Trophoblast cell (in vitro differentiated cells and primary cell): Measurements from ENCODE around the gene PLIN4.

Source experiments
- DNase-seq, 2 donors: peaks; one replicate each; pipeline ENCODE4 v3.0.0-alpha.2; 2016
- H2AFZ ChIP-seq: 2 replicates; pipeline ENCODE4 v1.6.1; 2013; ENCODE audit warnings: low read length, moderate library complexity, mild to moderate bottlenecking; ENCODE audit not compliant: insufficient read depth, poor library complexity
- H2AK5ac ChIP-seq: 2 replicates; pipeline ENCODE4 v1.6.1; 2013; ENCODE audit warnings: mild to moderate bottlenecking, low read length
- H2BK120ac ChIP-seq: 2 replicates; pipeline ENCODE4 v1.6.1; 2013; ENCODE audit warnings: low read length, mild to moderate bottlenecking, moderate library complexity; ENCODE audit not compliant: insufficient read depth, poor library complexity
- H2BK12ac ChIP-seq: 2 replicates; pipeline ENCODE4 v1.6.1; 2013; ENCODE audit warnings: mild to moderate bottlenecking, low read length, moderate library complexity
- H2BK5ac ChIP-seq: 2 replicates; pipeline ENCODE4 v1.6.1; 2013; ENCODE audit warnings: low read length, low read depth, moderate library complexity, mild to moderate bottlenecking; ENCODE audit not compliant: poor library complexity
- H3K14ac ChIP-seq: 2 replicates; pipeline ENCODE4 v1.6.1; 2013; ENCODE audit warnings: mild to moderate bottlenecking, low read length
- H3K18ac ChIP-seq: 2 replicates; pipeline ENCODE4 v1.6.1; 2013; ENCODE audit warnings: mild to moderate bottlenecking, low read length
- H3K23ac ChIP-seq: 2 replicates; pipeline ENCODE4 v1.6.1; 2013; ENCODE audit warnings: low read length
- H3K27ac ChIP-seq: 2 replicates; pipeline ENCODE4 v1.5.1; 2013; ENCODE audit warnings: low read depth, mild to moderate bottlenecking, inconsistent platforms, low read length, moderate library complexity
- H3K27me3 ChIP-seq: 2 replicates; pipeline ENCODE4 v1.6.1; 2013; ENCODE audit warnings: inconsistent platforms, mild to moderate bottlenecking, low read length, moderate library complexity; ENCODE audit not compliant: insufficient read depth
- H3K36me3 ChIP-seq, 2 experiments: 1 replicate in 1 of 2; 2 replicates in 1 of 2; pipeline ENCODE4 v1.6.1; 2013; ENCODE audit warnings: low read length in 2 of 2, mild to moderate bottlenecking in 2 of 2, moderate library complexity in 1 of 2; ENCODE audit not compliant: insufficient read depth in 2 of 2, control insufficient read depth in 1 of 2
- H3K4ac ChIP-seq: 2 replicates; pipeline ENCODE4 v1.6.1; 2013; ENCODE audit warnings: low read depth, mild to moderate bottlenecking, low read length, moderate library complexity
- H3K4me1 ChIP-seq, 2 experiments: 1 replicate in 1 of 2; 2 replicates in 1 of 2; pipeline ENCODE4 v1.6.1; 2013; ENCODE audit warnings: low read length in 2 of 2, mild to moderate bottlenecking in 2 of 2, moderate library complexity in 1 of 2; ENCODE audit not compliant: insufficient read depth in 2 of 2, control insufficient read depth in 1 of 2
- H3K4me2 ChIP-seq: 2 replicates; pipeline ENCODE4 v1.6.1; 2013; ENCODE audit warnings: inconsistent platforms, mild to moderate bottlenecking, low read length, moderate library complexity
- H3K4me3 ChIP-seq: 2 replicates; pipeline ENCODE4 v1.5.1; 2013; ENCODE audit warnings: mild to moderate bottlenecking, low read depth, low read length, inconsistent platforms
- H3K79me1 ChIP-seq: one replicate; pipeline ENCODE4 v1.6.1; 2013; ENCODE audit warnings: low read length
- H3K79me2 ChIP-seq: 2 replicates; pipeline ENCODE4 v1.6.1; 2013; ENCODE audit warnings: low read length, mild to moderate bottlenecking; ENCODE audit not compliant: control insufficient read depth, insufficient read depth, poor library complexity
- H3K9ac ChIP-seq: 2 replicates; pipeline ENCODE4 v1.6.1; 2013; ENCODE audit warnings: mild to moderate bottlenecking, low read length
- H3K9me3 ChIP-seq: 2 replicates; pipeline ENCODE4 v1.6.1; 2013; ENCODE audit warnings: low read depth, mild to moderate bottlenecking, control low read depth, inconsistent platforms, low read length; ENCODE audit not compliant: insufficient read depth
- H4K12ac ChIP-seq: 2 replicates; pipeline ENCODE4 v1.6.1; 2013; ENCODE audit warnings: low read depth, mild to moderate bottlenecking, low read length, moderate library complexity
- H4K8ac ChIP-seq: 2 replicates; pipeline ENCODE4 v1.6.1; 2013; ENCODE audit warnings: low read depth, mild to moderate bottlenecking, low read length, moderate library complexity
- H4K91ac ChIP-seq: one replicate; pipeline ENCODE4 v1.6.1; 2013; ENCODE audit warnings: low read depth, mild to moderate bottlenecking, low read length, moderate library complexity
- WGBS: extraction: QIAGEN DNeasy Blood & Tissue Kit; methylation state at CpG from one replicate; pipeline ENCODE4 v1.1.7; 2013; ENCODE audit warnings: missing lambda C conversion rate; ENCODE audit not compliant: insufficient read length, insufficient coverage; ENCODE audit errors: extremely low coverage; 5-methylcytosine and 5-hydroxymethylcytosine counted together

The PLIN4 gene

DNA sequence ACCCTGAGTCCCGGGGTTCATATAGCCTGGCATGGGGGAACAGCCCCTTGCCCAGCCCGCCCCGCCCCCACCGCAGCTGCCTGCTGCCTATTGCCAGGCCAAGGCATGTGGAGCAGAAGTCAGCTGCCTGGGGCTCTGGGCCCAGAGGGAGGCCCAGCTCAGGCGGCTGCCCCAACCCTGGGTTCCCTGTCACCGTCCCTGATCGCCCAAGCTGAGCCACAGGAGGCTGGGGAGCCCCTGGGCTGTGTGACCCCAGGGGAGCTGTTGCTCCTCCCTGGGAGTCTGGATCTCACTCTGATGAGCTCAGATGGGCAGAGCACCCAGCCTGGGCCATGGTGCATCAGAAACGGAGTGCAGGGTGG is 1.4 kb downstream of the PLIN4 start:
- no peak overlapping the region for H4K12ac ChIP-seq
- H2BK12ac ChIP-seq: no peak overlapping the region
- no peaks in the 10 kb centered on the region for H3K79me1 ChIP-seq
- H3K4me3 ChIP-seq: no peak overlapping the region
- H3K9me3 ChIP-seq: peaks cover 1% of the 10 kb centered on the region
- no peak overlapping the region for H2AK5ac ChIP-seq
- H3K4me1 ChIP-seq: peaks cover 4% of the 10 kb centered on the region in 2 experiments
- no peak overlapping the region for H3K18ac ChIP-seq
- H4K91ac ChIP-seq: no peak overlapping the region
- no peak overlapping the region for H3K4ac ChIP-seq
- H4K8ac ChIP-seq: no peak overlapping the region
- no peak overlapping the region for H3K9ac ChIP-seq
- H2BK5ac ChIP-seq: no peak overlapping the region
- H3K79me2 ChIP-seq: no peaks in the 10 kb centered on the region
- H2AFZ ChIP-seq: no peak overlapping the region
- no peak overlapping the region for H3K27ac ChIP-seq
- no peak overlapping the region for H3K23ac ChIP-seq
- no peaks in the 10 kb centered on the region for H3K36me3 ChIP-seq
- H3K4me2 ChIP-seq: no peak overlapping the region
- WGBS: no CpG with 5 or more reads among the region's 8 CpGs
- no peak overlapping the region for H3K14ac ChIP-seq
- H3K27me3 ChIP-seq: no peaks in the 10 kb centered on the region
- H2BK120ac ChIP-seq: no peak overlapping the region
- DNase-seq: no peak

DNA sequence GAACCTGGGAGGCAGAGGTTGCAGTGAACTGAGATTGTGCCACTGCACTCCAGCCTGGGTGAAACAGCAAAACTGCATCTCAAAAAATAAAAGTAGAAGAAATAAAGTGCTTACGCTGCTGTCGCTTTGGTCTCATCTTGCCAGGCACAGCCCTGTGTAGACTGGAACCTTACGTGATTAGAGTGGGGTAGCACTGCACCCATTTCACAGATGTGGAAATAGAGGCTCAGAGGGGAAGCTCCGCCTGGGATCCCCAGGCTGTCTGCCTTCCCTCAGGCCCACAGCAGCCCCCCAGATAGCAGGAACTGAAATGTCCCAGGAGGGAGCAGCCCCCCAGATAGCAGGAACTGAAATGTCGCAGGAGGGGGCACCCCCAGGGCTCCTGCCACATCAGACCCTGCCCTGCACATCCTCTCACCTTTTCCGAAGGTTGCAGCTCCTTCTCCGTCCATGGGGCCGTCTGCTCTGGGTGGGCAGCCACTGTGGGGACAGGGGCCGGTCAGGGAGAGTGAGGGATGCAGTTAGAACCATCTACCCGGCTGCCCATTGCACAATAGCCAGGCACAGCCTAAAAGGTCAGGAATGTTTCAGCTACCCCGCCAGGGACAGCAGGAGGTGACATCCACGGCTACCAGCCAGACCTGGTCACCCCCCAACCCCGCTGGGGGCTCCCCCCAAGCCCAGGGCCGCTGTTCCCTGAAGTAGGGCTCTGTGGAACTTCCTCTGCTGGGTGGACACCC is 1.9 kb downstream of the PLIN4 start:
- Histone ChIP-seq H3K4me3 (no peak overlapping the region), H2AK5ac (no peak overlapping the region), H3K18ac (no peak overlapping the region), H4K91ac (no peak overlapping the region), H2BK5ac (no peak overlapping the region), H3K27ac (no peak overlapping the region), H2BK12ac (no peak overlapping the region), H3K23ac (no peak overlapping the region), H3K14ac (no peak overlapping the region), H3K9ac (no peak overlapping the region), H3K79me2 (no peaks in the 10 kb centered on the region), H4K12ac (no peak overlapping the region), H2BK120ac (no peak overlapping the region), H3K4ac (no peak overlapping the region), H3K4me1 (peaks cover under 1 to 4% of the 10 kb centered on the region in 2 experiments), H3K36me3 (no peaks in the 10 kb centered on the region), H2AFZ (no peak overlapping the region), H3K9me3 (peaks cover 1% of the 10 kb centered on the region), H3K79me1 (no peaks in the 10 kb centered on the region), H3K4me2 (no peak overlapping the region), H4K8ac (no peak overlapping the region), H3K27me3 (no peaks in the 10 kb centered on the region)
- no peak for DNase-seq
- WGBS: no CpG with 5 or more reads among the region's 14 CpGs

DNA sequence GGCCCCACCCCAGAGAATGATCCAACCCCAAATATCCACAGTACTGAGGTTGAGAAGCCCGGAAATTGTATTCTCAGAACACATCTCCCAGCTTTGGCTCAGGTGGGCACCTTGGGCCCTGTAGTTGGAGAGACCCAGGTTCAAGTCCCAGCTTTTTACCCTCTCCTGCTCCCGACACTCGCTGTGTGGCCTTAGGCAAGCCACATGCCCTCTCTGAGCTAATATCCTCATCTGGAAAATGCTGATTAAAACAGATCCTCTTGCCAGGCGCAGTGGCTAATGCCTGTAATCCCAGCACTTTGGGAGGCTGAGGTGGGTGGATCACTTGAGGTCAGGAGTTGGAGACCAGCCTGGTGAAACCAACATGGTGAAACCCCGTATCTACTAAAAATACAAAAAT is 2.6 kb downstream of the PLIN4 start:
- DNase-seq: no peak
- Histone ChIP-seq H3K4me1 (peaks cover 0 to 2% of the 10 kb centered on the region in 2 experiments), H3K14ac (no peak overlapping the region), H3K4me3 (no peak overlapping the region), H4K91ac (no peak overlapping the region), H3K27me3 (no peaks in the 10 kb centered on the region), H4K12ac (no peak overlapping the region), H3K4me2 (no peak overlapping the region), H2BK5ac (no peak overlapping the region), H3K27ac (no peak overlapping the region), H3K9me3 (peaks cover 5% of the 10 kb centered on the region), H2BK120ac (no peak overlapping the region), H3K79me2 (no peaks in the 10 kb centered on the region), H2BK12ac (no peak overlapping the region), H3K23ac (no peak overlapping the region), H3K18ac (no peak overlapping the region), H3K79me1 (no peaks in the 10 kb centered on the region), H2AFZ (no peak overlapping the region), H3K9ac (no peak overlapping the region), H4K8ac (no peak overlapping the region), H3K4ac (no peak overlapping the region), H2AK5ac (no peak overlapping the region), H3K36me3 (no peaks in the 10 kb centered on the region)
- WGBS: no CpG with 5 or more reads among the region's 5 CpGs

DNA sequence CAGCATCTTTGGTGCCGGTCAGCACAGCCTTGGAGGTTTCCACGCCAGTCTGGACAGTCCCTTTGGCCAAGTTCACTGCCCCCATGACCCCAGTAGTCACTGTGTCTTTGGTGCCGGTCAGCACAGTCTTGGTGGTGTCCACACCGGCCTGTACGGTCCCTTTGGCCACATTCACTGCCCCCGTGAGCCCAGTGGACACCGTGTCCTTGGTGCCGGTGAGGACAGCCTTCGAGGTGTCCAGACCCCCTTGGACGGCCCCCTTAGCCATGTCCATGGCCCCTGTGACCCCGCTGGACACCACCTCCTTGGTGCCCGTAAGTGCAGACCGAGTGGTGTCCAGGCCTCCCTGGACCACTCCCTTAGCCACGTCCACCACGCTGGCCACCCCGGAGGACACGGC is 5.0 kb downstream of the PLIN4 start:
- no peaks in the 10 kb centered on the region for H3K4me1 ChIP-seq
- H3K79me1 ChIP-seq: no peaks in the 10 kb centered on the region
- no peak overlapping the region for H4K12ac ChIP-seq
- no peak overlapping the region for H2BK5ac ChIP-seq
- no peak overlapping the region for H3K9ac ChIP-seq
- no peak overlapping the region for H3K23ac ChIP-seq
- no CpG with 5 or more reads among the region's 17 CpGs for WGBS
- H4K8ac ChIP-seq: no peak overlapping the region
- H3K27me3 ChIP-seq: no peaks in the 10 kb centered on the region
- H3K36me3 ChIP-seq: no peaks in the 10 kb centered on the region
- H3K79me2 ChIP-seq: no peaks in the 10 kb centered on the region
- H3K4me3 ChIP-seq: no peak overlapping the region
- H4K91ac ChIP-seq: no peak overlapping the region
- no peak overlapping the region for H2AFZ ChIP-seq
- H2AK5ac ChIP-seq: no peak overlapping the region
- no peak overlapping the region for H3K27ac ChIP-seq
- H2BK120ac ChIP-seq: no peak overlapping the region
- no peak overlapping the region for H2BK12ac ChIP-seq
- H3K4me2 ChIP-seq: no peak overlapping the region
- no peak overlapping the region for H3K14ac ChIP-seq
- H3K9me3 ChIP-seq: peaks cover 5% of the 10 kb centered on the region
- no peak overlapping the region for H3K18ac ChIP-seq
- DNase-seq: no peak
- no peak overlapping the region for H3K4ac ChIP-seq
